HL-60 (cell line): ENCODE measurements around the gene CFAP46.

Experiments
- CTCF ChIP-seq: IDR thresholded peaks from one replicate; pipeline ENCODE4 v1.5.1; 2011; ENCODE audit warnings: low read length, control low read depth, inconsistent platforms; ENCODE audit not compliant: insufficient read depth
- POLR2AphosphoS5 ChIP-seq: IDR thresholded peaks from 2 replicates; pipeline ENCODE4 v1.6.1; 2012; ENCODE audit warnings: low read depth
- REST ChIP-seq: IDR thresholded peaks from 2 replicates; pipeline ENCODE4 v1.6.1; 2012; ENCODE audit warnings: low read depth; ENCODE audit not compliant: insufficient replicate concordance

DNA sequence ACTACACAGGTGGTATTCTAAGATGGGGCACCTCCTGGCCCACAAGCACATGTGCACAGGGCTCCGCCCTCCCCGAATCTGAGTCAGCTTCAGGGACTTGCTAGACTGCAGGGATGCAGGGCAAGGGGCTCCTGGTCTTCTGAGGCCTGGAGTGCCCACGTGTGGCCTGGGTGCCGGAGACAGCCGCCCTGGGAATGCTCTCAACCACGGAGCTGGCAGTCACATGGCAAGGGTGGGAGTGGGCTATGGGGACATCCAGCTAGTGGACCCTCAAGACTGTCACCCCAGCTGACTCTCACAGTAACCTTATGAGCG is 42.7 kb downstream of the CFAP46 start:
- TF ChIP-seq CTCF: no peak
- TF ChIP-seq POLR2AphosphoS5: no peak
- TF ChIP-seq REST: no peak
